Panc1 (cell line): ENCODE data around the gene PLIN4. TPM values are rescaled to one million over a fixed set of nuclear protein-coding genes. Genes with fewer than 3 reads are reported as not detected.

Experiments
- ATAC-seq: fragments of 200-7000 bp; cut with Tn5 transposase; 2 replicates; pipeline ENCODE4 v1.9.1; 2020; ENCODE audit warnings: mild to moderate bottlenecking, moderate library complexity
- BruUV-seq: library from RNA; stranded (reverse); fragments of 400-500 nt; replicated peaks from 2 replicates; lab custom pipeline; 2021; lab: Mats Ljungman, UMichigan
- CTCF ChIA-PET: fragments of 300-600 bp; sonication (Branson Sonifier 250); formaldehyde crosslinking; loops from one replicate; lab custom pipeline; 2022; ENCODE audit warnings: antibody characterized with exemption; lab: Charles Lee
- POLR2A ChIA-PET: fragments of 300-600 bp; sonication (Branson Sonifier 250); formaldehyde crosslinking; loops from one replicate; lab custom pipeline; 2022; ENCODE audit warnings: antibody characterized with exemption; lab: Charles Lee
- DNase-seq: peaks from one replicate; pipeline ENCODE4 v3.0.0-alpha.2; 2010; ENCODE audit warnings: low read depth, low spot score
- H3K27ac ChIP-seq: 2 replicates; pipeline ENCODE4 v1.5.1; 2011; ENCODE audit warnings: mild to moderate bottlenecking, low read length, inconsistent platforms
- H3K27me3 ChIP-seq: fragments of 200-500 bp; sonication (Bioruptor generic); 2 replicates; pipeline ENCODE4 v1.6.0; 2014; ENCODE audit warnings: low read length, inconsistent platforms; ENCODE audit not compliant: control insufficient read depth, insufficient read depth
- H3K36me3 ChIP-seq: fragments of 200-500 bp; sonication (Bioruptor generic); 2 replicates; pipeline ENCODE4 v1.5.1; 2014; ENCODE audit warnings: inconsistent platforms, mild to moderate bottlenecking, low read length, moderate library complexity; ENCODE audit not compliant: control insufficient read depth, insufficient read depth
- H3K4me1 ChIP-seq: 2 replicates; pipeline ENCODE4 v1.5.1; 2011; ENCODE audit warnings: inconsistent platforms, mild to moderate bottlenecking, low read length, moderate library complexity; ENCODE audit not compliant: control insufficient read depth, insufficient read depth
- H3K4me3 ChIP-seq, 2 experiments: 2 replicates each; pipeline ENCODE4 v1.5.1; 2011 to 2012; ENCODE audit warnings: low read depth in 2 of 2, low read length in 2 of 2, mild to moderate bottlenecking in 2 of 2, inconsistent platforms in 1 of 2, moderate library complexity in 1 of 2
- H3K9me3 ChIP-seq: fragments of 200-500 bp; sonication (Bioruptor generic); 2 replicates; pipeline ENCODE4 v1.5.1; 2014; ENCODE audit warnings: low read depth, mild to moderate bottlenecking, inconsistent platforms, low read length, moderate library complexity; ENCODE audit not compliant: control insufficient read depth, insufficient read depth
- CTCF ChIP-seq: fragments of 450-650 bp; IDR thresholded peaks from 2 replicates; pipeline ENCODE4 v1.5.1; 2017; ENCODE audit warnings: mild to moderate bottlenecking
- POLR2AphosphoS5 ChIP-seq: IDR thresholded peaks from 2 replicates; pipeline ENCODE4 v1.6.1; 2012; ENCODE audit warnings: mild to moderate bottlenecking, low read depth, low read length, moderate library complexity
- REST ChIP-seq, 2 experiments: IDR thresholded peaks; 2 replicates each; pipeline ENCODE4 v1.6.1; 2011 to 2012; ENCODE audit warnings: low read depth in 2 of 2, control low read depth in 1 of 2, low read length in 1 of 2, mild to moderate bottlenecking in 1 of 2, moderate library complexity in 1 of 2; ENCODE audit not compliant: insufficient read depth in 1 of 2
- SIN3A ChIP-seq: IDR thresholded peaks from 2 replicates; pipeline ENCODE4 v1.6.1; 2012; ENCODE audit warnings: low read depth, mild to moderate bottlenecking, low read length, moderate library complexity, borderline replicate concordance; ENCODE audit not compliant: insufficient read depth
- TCF7L2 ChIP-seq: IDR thresholded peaks from 2 replicates; pipeline ENCODE4 v1.6.1; 2011; ENCODE audit warnings: mild to moderate bottlenecking, low read depth, low read length, inconsistent platforms
- in situ Hi-C: cut with HindIII; loops from 2 replicates; pipeline ENCODE4 v1.10.0; 2016; ENCODE audit warnings: low sequenced_read_pairs, low pct_unique_long_range_greater_than_20kb
- intact Hi-C: fragments of 100-400 bp; cut with micrococcal nuclease; formaldehyde crosslinking; loops from one replicate; pipeline ENCODE4 v1.10.0; 2022; ENCODE audit not compliant: unreplicated experiment
- total RNA-seq: library from RNA; stranded (reverse); gene quantifications from one replicate; pipeline ENCODE4 v1.2.1, GENCODE V29; 2021; ENCODE audit not compliant: unreplicated experiment

The PLIN4 gene
- total RNA-seq, 1 experiment from 2014 or later, result 10.2 TPM

GRCh38 chr19:4554717-4555116, 36.4 kb upstream of the PLIN4 start:
- no peaks in the 10 kb centered on the region for H3K27me3 ChIP-seq
- no TSS peak for BruUV-seq
- no peak overlapping the region for H3K27ac ChIP-seq
- ATAC-seq, result no peak
- intact Hi-C loops (no loop called here), in situ Hi-C loops (no loop called here)
- no peaks in the 10 kb centered on the region for H3K9me3 ChIP-seq
- CTCF ChIA-PET, result no interaction called here
- no peak overlapping the region for H3K4me3 ChIP-seq
- H3K36me3 ChIP-seq, result no peaks in the 10 kb centered on the region
- DNase-seq, result no peak
- no peak for TF ChIP-seq POLR2AphosphoS5
- TF ChIP-seq SIN3A, result no peak
- no peak for TF ChIP-seq CTCF
- no peak for TF ChIP-seq REST (IDR thresholded peaks at IDR 0.05; ENCODE audit: insufficient read depth in 1 of 2, low read depth in 2 of 2, low read length in 1 of 2)
- no peak for TF ChIP-seq TCF7L2
- POLR2A ChIA-PET, result interaction anchor here (0.6 kb wide), 1 partner anchor 989 kb away, joined by 3 read pairs; no protein-coding TSS in a partner anchor
- no peaks in the 10 kb centered on the region; the same call in 1 of the 2 replicates for H3K4me1 ChIP-seq

- intact Hi-C loops, result no loop called here
- Histone ChIP-seq H3K4me1 (no peaks in the 10 kb centered on the region; the same call in 1 of the 2 replicates), H3K9me3 (no peaks in the 10 kb centered on the region), H3K4me3 (no peak overlapping the region), H3K36me3 (no peaks in the 10 kb centered on the region), H3K27ac (no peak overlapping the region), H3K27me3 (no peaks in the 10 kb centered on the region)
- no TSS peak for BruUV-seq
- DNase-seq (no peak), ATAC-seq (no peak)
- TF ChIP-seq TCF7L2, result no peak
- ChIA-PET CTCF (no interaction called here), POLR2A (no interaction called here)
- in situ Hi-C loops, result no loop called here
Measured at GRCh38 chr19:4553775-4554174, 35.5 kb upstream of the PLIN4 start.

- no peak for TF ChIP-seq SIN3A
- no peak for TF ChIP-seq POLR2AphosphoS5
- BruUV-seq, result no TSS peak
- DNase-seq (no peak), ATAC-seq (no peak)
- H3K27ac ChIP-seq, result no peak overlapping the region
- H3K4me1 ChIP-seq, result no peaks in the 10 kb centered on the region; the same call in 1 of the 2 replicates
- no peaks in the 10 kb centered on the region for H3K36me3 ChIP-seq
- no peak overlapping the region for H3K4me3 ChIP-seq
- ChIA-PET POLR2A (no interaction called here), CTCF (no interaction called here)
- no peaks in the 10 kb centered on the region for H3K27me3 ChIP-seq
- H3K9me3 ChIP-seq, result no peaks in the 10 kb centered on the region
- in situ Hi-C loops, result no loop called here
- intact Hi-C loops, result no loop called here
Measured at GRCh38 chr19:4553092-4553695, 34.9 kb upstream of the PLIN4 start.
